ENCODE results near the gene FRY. TPM values are rescaled to one million over a fixed set of nuclear protein-coding genes. Genes with fewer than 3 reads are reported as not detected.

FRY gene
- total and polyA plus RNA-seq, 9 of the 15 experiments (the other 6 are each of a cell fraction or from before 2014, with no cell fraction given), result 0.03 to 0.31 (median 0.11) TPM; not detected in 3

DNA sequence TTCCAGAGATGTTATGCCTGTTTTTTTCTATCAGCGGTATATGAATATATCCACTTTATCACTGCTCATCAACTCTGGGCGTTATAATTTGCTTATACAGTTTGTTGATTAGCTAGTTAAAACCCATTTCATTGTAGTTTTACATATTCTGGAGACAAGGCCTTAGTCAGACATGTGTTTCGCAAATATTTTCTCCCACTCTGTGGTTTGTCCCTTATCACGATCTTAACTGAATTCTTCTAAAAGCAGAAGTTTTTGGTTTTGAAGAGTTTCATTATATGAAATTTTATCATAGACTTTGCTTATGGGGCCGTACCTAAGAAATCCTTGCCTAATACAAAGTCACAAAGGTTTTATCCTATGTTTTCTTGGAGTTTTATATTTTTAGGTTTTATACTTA lies 84.6 kb downstream of the FRY start (continued):
- no peak for TF ChIP-seq MECOM (CRISPR knock-in tag; IDR thresholded peaks at IDR 0.05)
- no peak for TF ChIP-seq NBN (IDR thresholded peaks at IDR 0.05; ENCODE audit: low read depth)
- TF ChIP-seq ZNF184 (CRISPR knock-in tag; IDR thresholded peaks at IDR 0.05), result no peak
- TF ChIP-seq ZFP30 (CRISPR knock-in tag; IDR thresholded peaks at IDR 0.05; ENCODE audit: borderline replicate concordance), result no peak
- TF ChIP-seq NELFE (IDR thresholded peaks at IDR 0.05; ENCODE audit: insufficient read depth, insufficient read length), result no peak
- TF ChIP-seq ZZZ3 (IDR thresholded peaks at IDR 0.05), result no peak
- TF ChIP-seq, protein P1, sequence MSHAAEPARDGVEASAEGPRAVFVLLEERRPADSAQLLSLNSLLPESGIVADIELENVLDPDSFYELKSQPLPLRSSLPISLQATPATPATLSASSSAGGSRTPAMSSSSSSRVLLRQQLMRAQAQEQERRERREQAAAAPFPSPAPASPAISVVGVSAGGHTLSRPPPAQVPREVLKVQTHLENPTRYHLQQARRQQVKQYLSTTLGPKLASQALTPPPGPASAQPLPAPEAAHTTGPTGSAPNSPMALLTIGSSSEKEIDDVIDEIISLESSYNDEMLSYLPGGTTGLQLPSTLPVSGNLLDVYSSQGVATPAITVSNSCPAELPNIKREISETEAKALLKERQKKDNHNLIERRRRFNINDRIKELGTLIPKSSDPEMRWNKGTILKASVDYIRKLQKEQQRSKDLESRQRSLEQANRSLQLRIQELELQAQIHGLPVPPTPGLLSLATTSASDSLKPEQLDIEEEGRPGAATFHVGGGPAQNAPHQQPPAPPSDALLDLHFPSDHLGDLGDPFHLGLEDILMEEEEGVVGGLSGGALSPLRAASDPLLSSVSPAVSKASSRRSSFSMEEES (CRISPR knock-in tag; IDR thresholded peaks at IDR 0.05), result no peak
- no peak for TF ChIP-seq ETV1 (tag; conservative IDR thresholded peaks at IDR 0.05; ENCODE audit: low read depth)
- TF ChIP-seq CEBPG (CRISPR knock-in tag; IDR thresholded peaks at IDR 0.05), result no peak
- no peak for TF ChIP-seq CEBPG (tag; conservative IDR thresholded peaks at IDR 0.05 in 1 of 2, IDR thresholded peaks at IDR 0.05 in 1 of 2)
- TF ChIP-seq, protein P2, sequence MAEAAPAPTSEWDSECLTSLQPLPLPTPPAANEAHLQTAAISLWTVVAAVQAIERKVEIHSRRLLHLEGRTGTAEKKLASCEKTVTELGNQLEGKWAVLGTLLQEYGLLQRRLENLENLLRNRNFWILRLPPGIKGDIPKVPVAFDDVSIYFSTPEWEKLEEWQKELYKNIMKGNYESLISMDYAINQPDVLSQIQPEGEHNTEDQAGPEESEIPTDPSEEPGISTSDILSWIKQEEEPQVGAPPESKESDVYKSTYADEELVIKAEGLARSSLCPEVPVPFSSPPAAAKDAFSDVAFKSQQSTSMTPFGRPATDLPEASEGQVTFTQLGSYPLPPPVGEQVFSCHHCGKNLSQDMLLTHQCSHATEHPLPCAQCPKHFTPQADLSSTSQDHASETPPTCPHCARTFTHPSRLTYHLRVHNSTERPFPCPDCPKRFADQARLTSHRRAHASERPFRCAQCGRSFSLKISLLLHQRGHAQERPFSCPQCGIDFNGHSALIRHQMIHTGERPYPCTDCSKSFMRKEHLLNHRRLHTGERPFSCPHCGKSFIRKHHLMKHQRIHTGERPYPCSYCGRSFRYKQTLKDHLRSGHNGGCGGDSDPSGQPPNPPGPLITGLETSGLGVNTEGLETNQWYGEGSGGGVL (CRISPR knock-in tag; IDR thresholded peaks at IDR 0.05), result no peak

All from K562 (cell line).